IMR-90 (cell line): Measurements from ENCODE around the gene QSOX2. TPM values are rescaled to one million over a fixed set of nuclear protein-coding genes. Genes with fewer than 3 reads are reported as not detected.

ENCODE experiments used
- ATAC-seq: fragments of 200-7000 bp; cut with Tn5 transposase; 2 replicates; pipeline ENCODE4 v1.9.1; 2020; ENCODE audit warnings: low read depth, mild to moderate bottlenecking, moderate library complexity
- BruUV-seq: library from RNA; stranded (reverse); fragments of 400-500 nt; replicated peaks from 2 replicates; lab custom pipeline; 2021; lab: Mats Ljungman, UMichigan
- CTCF ChIA-PET: fragments of 300-600 bp; formaldehyde crosslinking; extraction: SDS; loops from one replicate; lab custom pipeline; 2021; ENCODE audit warnings: antibody characterized with exemption; lab: Yijun Ruan, JAX
- POLR2A ChIA-PET: fragments of 300-600 bp; sonication (Branson Sonifier 250); formaldehyde crosslinking; loops from one replicate; lab custom pipeline; 2022; ENCODE audit warnings: antibody characterized with exemption; ENCODE audit not compliant: unreplicated experiment; lab: Charles Lee
- DNase-seq: peaks from one replicate; pipeline ENCODE4 v3.0.0; 2013
- H2AFZ ChIP-seq: replicated peaks from 2 replicates; pipeline ENCODE3; 2013; ENCODE audit warnings: low read length, mild to moderate bottlenecking; ENCODE audit not compliant: poor library complexity
- H2AK5ac ChIP-seq: 2 replicates; pipeline ENCODE4 v1.6.1; 2013; ENCODE audit warnings: low read depth, low read length, inconsistent platforms
- H2AK9ac ChIP-seq: replicated peaks from 2 replicates; pipeline ENCODE3; 2013; ENCODE audit warnings: mild to moderate bottlenecking, low read depth, low read length, moderate library complexity; ENCODE audit not compliant: poor library complexity
- H2BK120ac ChIP-seq: 2 replicates; pipeline ENCODE4 v1.6.1; 2013; ENCODE audit warnings: low read depth, low read length, inconsistent platforms
- H2BK15ac ChIP-seq: 3 replicates; pipeline ENCODE4 v1.6.1; 2013; ENCODE audit warnings: low read depth, low read length, inconsistent platforms
- H2BK20ac ChIP-seq: 2 replicates; pipeline ENCODE4 v1.6.1; 2013; ENCODE audit warnings: low read depth, mild to moderate bottlenecking, inconsistent platforms, low read length, moderate library complexity
- H2BK5ac ChIP-seq: 2 replicates; pipeline ENCODE4 v1.6.1; 2013; ENCODE audit warnings: mild to moderate bottlenecking, low read depth, low read length, inconsistent platforms; ENCODE audit not compliant: poor library complexity, severe bottlenecking
- H3K14ac ChIP-seq: replicated peaks from 2 replicates; pipeline ENCODE4 v1.6.1; 2013; ENCODE audit warnings: low read depth, low read length, inconsistent platforms
- H3K18ac ChIP-seq: 2 replicates; pipeline ENCODE4 v1.6.1; 2013; ENCODE audit warnings: low read depth, low read length, control low read depth
- H3K23ac ChIP-seq: 2 replicates; pipeline ENCODE4 v1.6.1; 2013; ENCODE audit warnings: low read depth, low read length, inconsistent platforms
- H3K27ac ChIP-seq: 2 replicates; pipeline ENCODE4 v1.5.1; 2013; ENCODE audit warnings: mild to moderate bottlenecking, control low read depth, low read length; ENCODE audit not compliant: insufficient read depth
- H3K27me3 ChIP-seq: 2 replicates; pipeline ENCODE4 v1.6.1; 2013; ENCODE audit warnings: low read length; ENCODE audit not compliant: control insufficient read depth, insufficient read depth
- H3K36me3 ChIP-seq: 2 replicates; pipeline ENCODE4 v1.6.1; 2013; ENCODE audit warnings: low read length, mixed read lengths; ENCODE audit not compliant: control insufficient read depth, insufficient read depth
- H3K4ac ChIP-seq: 2 replicates; pipeline ENCODE4 v1.6.1; 2013; ENCODE audit warnings: low read depth, low read length, inconsistent platforms
- H3K4me1 ChIP-seq: 2 replicates; pipeline ENCODE4 v1.6.1; 2013; ENCODE audit warnings: low read length, mixed read lengths; ENCODE audit not compliant: control insufficient read depth, insufficient read depth
- H3K4me2 ChIP-seq: 2 replicates; pipeline ENCODE4 v1.6.1; 2013; ENCODE audit warnings: low read depth, mild to moderate bottlenecking, control low read depth, low read length, moderate library complexity
- H3K4me3 ChIP-seq: 2 replicates; pipeline ENCODE4 v1.5.1; 2013; ENCODE audit warnings: low read depth, mild to moderate bottlenecking, control low read depth, low read length, moderate library complexity; ENCODE audit not compliant: insufficient read depth
- H3K56ac ChIP-seq: 2 replicates; pipeline ENCODE4 v1.6.1; 2013; ENCODE audit warnings: low read length, inconsistent platforms; ENCODE audit not compliant: insufficient read depth; ENCODE audit errors: extremely low read depth
- H3K79me1 ChIP-seq, 2 experiments: 2 replicates each; pipeline ENCODE4 v1.6.1; 2013; ENCODE audit warnings: low read length in 2 of 2, inconsistent platforms in 1 of 2, low read depth in 1 of 2
- H3K9ac ChIP-seq: 2 replicates; pipeline ENCODE4 v1.6.1; 2013; ENCODE audit warnings: low read depth, low read length, control low read depth
- H3K9me1 ChIP-seq: 2 replicates; pipeline ENCODE4 v1.6.1; 2013; ENCODE audit warnings: low read length, inconsistent platforms; ENCODE audit not compliant: insufficient read depth
- H3K9me3 ChIP-seq: 2 replicates; pipeline ENCODE4 v1.6.1; 2013; ENCODE audit warnings: low read length; ENCODE audit not compliant: control insufficient read depth, insufficient read depth
- H4K20me1 ChIP-seq: 2 replicates; pipeline ENCODE4 v1.6.1; 2013; ENCODE audit warnings: low read length, inconsistent platforms; ENCODE audit not compliant: insufficient read depth
- H4K5ac ChIP-seq: 2 replicates; pipeline ENCODE4 v1.6.1; 2013; ENCODE audit warnings: mild to moderate bottlenecking, low read depth, low read length, control low read depth
- H4K8ac ChIP-seq, 2 experiments: 2 replicates each; pipeline ENCODE4 v1.6.1; 2013; ENCODE audit warnings: low read depth in 2 of 2, low read length in 2 of 2, control low read depth in 1 of 2, inconsistent platforms in 1 of 2
- H4K91ac ChIP-seq: 2 replicates; pipeline ENCODE4 v1.6.1; 2013; ENCODE audit warnings: low read depth, low read length, inconsistent platforms; ENCODE audit not compliant: insufficient read depth
- BHLHE40 ChIP-seq: fragments of 150-350 bp; IDR thresholded peaks from 2 replicates; pipeline ENCODE4 v1.6.1; 2016; ENCODE audit warnings: mild to moderate bottlenecking, low read depth, low read length
- CEBPB ChIP-seq: IDR thresholded peaks from 2 replicates; pipeline ENCODE4 v1.6.1; 2012; ENCODE audit warnings: low read depth, low read length, improper control_type of control experiment
- CHD1 ChIP-seq: IDR thresholded peaks from 2 replicates; pipeline ENCODE4 v1.6.1; 2012; ENCODE audit warnings: low read depth, low read length, improper control_type of control experiment
- CTCF ChIP-seq: conservative IDR thresholded peaks from 2 replicates; pipeline ENCODE4 v1.5.1; 2012; ENCODE audit warnings: mild to moderate bottlenecking, low read depth, low read length, improper control_type of control experiment
- ELK1 ChIP-seq: fragments of 150-350 bp; IDR thresholded peaks from 2 replicates; pipeline ENCODE4 v1.6.1; 2016; ENCODE audit warnings: low read depth, mild to moderate bottlenecking, low read length, moderate library complexity, borderline replicate concordance
- FOS ChIP-seq: fragments of 150-350 bp; IDR thresholded peaks from 2 replicates; pipeline ENCODE4 v1.6.1; 2016; ENCODE audit warnings: low read depth, low read length
- MAZ ChIP-seq: IDR thresholded peaks from 2 replicates; pipeline ENCODE4 v1.6.1; 2012; ENCODE audit warnings: low read depth, mild to moderate bottlenecking, low read length, improper control_type of control experiment, moderate library complexity, borderline replicate concordance
- MXI1 ChIP-seq: IDR thresholded peaks from 2 replicates; pipeline ENCODE4 v1.6.1; 2012; ENCODE audit warnings: low read depth, mild to moderate bottlenecking, low read length, moderate library complexity, borderline replicate concordance
- NFE2L2 ChIP-seq: fragments of 150-350 bp; IDR thresholded peaks from 2 replicates; pipeline ENCODE4 v1.6.1; 2016; ENCODE audit warnings: low read depth, mild to moderate bottlenecking, low read length
- POLR2A ChIP-seq: IDR thresholded peaks from 2 replicates; pipeline ENCODE4 v1.6.1; 2012; ENCODE audit warnings: mild to moderate bottlenecking, low read depth, low read length
- RAD21 ChIP-seq: IDR thresholded peaks from 2 replicates; pipeline ENCODE4 v1.6.1; 2012; ENCODE audit warnings: low read length, improper control_type of control experiment
- RCOR1 ChIP-seq: IDR thresholded peaks from 2 replicates; pipeline ENCODE4 v1.6.1; 2012; ENCODE audit warnings: mild to moderate bottlenecking, low read length, improper control_type of control experiment; ENCODE audit not compliant: insufficient replicate concordance
- RFX5 ChIP-seq: IDR thresholded peaks from 2 replicates; pipeline ENCODE4 v1.8.0; 2012; ENCODE audit warnings: low read depth, mild to moderate bottlenecking, low read length, moderate library complexity
- SMC3 ChIP-seq: fragments of 150-350 bp; IDR thresholded peaks from 2 replicates; pipeline ENCODE4 v1.6.1; 2016; ENCODE audit warnings: low read depth, mild to moderate bottlenecking, antibody characterized with exemption, low read length, moderate library complexity
- WGBS, 2 experiments: methylation state at CpG; one replicate each; pipeline versions ENCODE4 v1.1.5 to v1.1.7; 2013; ENCODE audit warnings: missing lambda C conversion rate in 2 of 2; ENCODE audit not compliant: insufficient read length in 1 of 2; ENCODE audit errors: extremely low coverage in 2 of 2; 5-methylcytosine and 5-hydroxymethylcytosine counted together
- dilution Hi-C: fragments of 300-500 bp; cut with HindIII; formaldehyde crosslinking; loops from one replicate; pipeline ENCODE4 v1.14.3; 2018; ENCODE audit warnings: low sequenced_read_pairs; ENCODE audit not compliant: unreplicated experiment
- in situ Hi-C: fragments of 300-500 bp; cut with MboI; formaldehyde crosslinking; loops from 3 replicates; pipeline ENCODE4 v1.14.3; 2019; ENCODE audit warnings: low sequenced_read_pairs, inconsistent platforms, mixed read lengths
- intact Hi-C: fragments of 100-400 bp; cut with micrococcal nuclease; formaldehyde crosslinking; loops from 2 replicates; pipeline ENCODE4 v1.10.0; 2022
- polyA plus RNA-seq, 3 experiments: library from polyadenylated mRNA; depleted of rRNA; stranded (reverse); fragments of >200 nt; gene quantifications; 2 replicates each; pipeline ENCODE4 v1.2.3, GENCODE V29; 2012; ENCODE audit warnings: low replicate concordance in 1 of 3
- total RNA-seq: library from RNA; depleted of rRNA; stranded (reverse); fragments of >200 nt; gene quantifications from 2 replicates; pipeline ENCODE4 v1.2.3, GENCODE V29; 2012
- TF ChIP-seq, protein P1 (sequence below): fragments of 150-350 bp; IDR thresholded peaks from 2 replicates; pipeline ENCODE4 v1.6.1; 2017; ENCODE audit warnings: mild to moderate bottlenecking, antibody characterized with exemption, low read length, low read depth

The QSOX2 gene
- total and polyA plus RNA-seq, 2 of the 4 experiments (the other 2 are of a cell fraction), result 5.9 to 12.9 TPM

DNA sequence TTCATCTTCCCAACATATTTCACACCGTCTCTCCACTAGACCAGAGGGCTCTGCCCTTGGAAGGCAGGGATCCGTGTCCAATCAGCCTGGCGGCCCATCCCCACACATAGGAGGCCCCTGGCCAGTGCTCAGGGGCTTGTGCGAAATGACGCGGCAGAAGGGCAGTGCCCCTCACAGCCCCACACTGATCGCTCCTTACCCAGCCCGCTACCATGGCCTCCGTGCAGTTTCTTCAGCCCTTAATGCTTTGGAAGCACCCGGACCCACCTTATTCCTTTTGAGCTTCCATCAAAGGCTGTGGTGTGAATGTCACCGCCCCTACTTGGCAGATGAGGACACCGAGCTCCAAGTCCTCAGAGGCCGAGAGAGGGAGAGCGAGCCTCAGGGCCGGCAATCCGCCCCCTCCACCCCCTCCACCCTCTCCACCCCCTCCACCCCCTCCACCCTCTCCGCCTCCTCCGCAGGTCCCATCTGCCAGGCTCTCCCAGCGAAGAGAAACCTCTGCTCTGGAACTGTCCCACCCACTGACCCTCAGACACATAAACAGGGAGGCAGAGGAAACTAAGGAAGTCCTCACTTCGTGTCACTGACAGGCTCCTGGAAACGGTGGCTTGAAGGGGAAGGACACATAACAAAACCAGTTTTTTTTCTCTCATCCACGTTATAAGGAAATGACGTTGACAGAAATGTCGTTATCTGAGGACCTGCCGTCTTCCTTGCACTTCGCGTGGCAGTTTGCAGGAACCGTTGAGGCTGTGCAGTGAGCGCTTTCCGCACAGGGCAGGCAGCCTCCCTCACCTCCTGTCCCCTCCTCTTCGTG, 13.9 kb downstream of the QSOX2 start:
- Histone ChIP-seq H3K18ac (no peak overlapping the region), H4K91ac (no peak overlapping the region), H3K9me1 (peaks cover 6% of the 10 kb centered on the region; the same call in 1 of the 2 replicates), H2BK5ac (no peak overlapping the region), H2AK9ac (no peak overlapping the region), H2AK5ac (no peak overlapping the region), H4K5ac (no peak overlapping the region), H3K23ac (no peak overlapping the region), H3K4me3 (no peak overlapping the region), H3K4ac (no peak overlapping the region), H3K27me3 (no peaks in the 10 kb centered on the region), H4K8ac (no peak overlapping the region), H3K4me2 (no peak overlapping the region), H3K56ac (no peak overlapping the region), H3K9ac (no peak overlapping the region), H2BK20ac (no peak overlapping the region), H3K14ac (no peak overlapping the region), H3K9me3 (no peaks in the 10 kb centered on the region), H3K36me3 (peaks cover 9% of the 10 kb centered on the region), H3K4me1 (peaks cover 6% of the 10 kb centered on the region; the same call in 1 of the 2 replicates), H3K79me1 (peaks cover 7 to 34% of the 10 kb centered on the region in 2 experiments), H2BK15ac (no peak overlapping the region), H2AFZ (no peak overlapping the region), H3K27ac (no peak overlapping the region), H4K20me1 (peaks cover 25% of the 10 kb centered on the region), H2BK120ac (no peak overlapping the region)
- ChIA-PET POLR2A (no interaction called here), CTCF (no interaction called here)
- no peak for ATAC-seq
- dilution Hi-C loops, result no loop called here
- in situ Hi-C loops, result no loop called here
- no peak for DNase-seq
- intact Hi-C loops, result no loop called here
- no TSS peak for BruUV-seq
- 85% methylated on average over 15 of the region's 31 CpGs; no CpG with 5 or more reads in 1 of the 2 experiments for WGBS, 2 experiments
- TF ChIP-seq ELK1, result no peak
- TF ChIP-seq RFX5, result no peak
- TF ChIP-seq CEBPB, result no peak
- TF ChIP-seq, protein P1, sequence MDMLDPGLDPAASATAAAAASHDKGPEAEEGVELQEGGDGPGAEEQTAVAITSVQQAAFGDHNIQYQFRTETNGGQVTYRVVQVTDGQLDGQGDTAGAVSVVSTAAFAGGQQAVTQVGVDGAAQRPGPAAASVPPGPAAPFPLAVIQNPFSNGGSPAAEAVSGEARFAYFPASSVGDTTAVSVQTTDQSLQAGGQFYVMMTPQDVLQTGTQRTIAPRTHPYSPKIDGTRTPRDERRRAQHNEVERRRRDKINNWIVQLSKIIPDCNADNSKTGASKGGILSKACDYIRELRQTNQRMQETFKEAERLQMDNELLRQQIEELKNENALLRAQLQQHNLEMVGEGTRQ, result no peak
- TF ChIP-seq MXI1, result no peak
- TF ChIP-seq FOS, result no peak
- TF ChIP-seq NFE2L2, result no peak
- TF ChIP-seq RCOR1, result no peak
- TF ChIP-seq BHLHE40, result no peak
- TF ChIP-seq SMC3, result no peak
- TF ChIP-seq CHD1, result no peak
- TF ChIP-seq POLR2A, result no peak
- no peak for TF ChIP-seq MAZ
- TF ChIP-seq CTCF, result no peak
- TF ChIP-seq RAD21, result no peak
